K562 (cell line): ENCODE measurements around the gene TENT4A. TPM values are rescaled to one million over a fixed set of nuclear protein-coding genes. Genes with fewer than 3 reads are reported as not detected.
A peak's percentile ranks its signal among the peaks of the same experiment; 100 is the strongest.

ENCODE experiments used
- C11orf30 ChIP-seq: fragments of 450-650 bp; IDR thresholded peaks from 2 replicates; pipeline ENCODE4 v1.6.1; 2016; ENCODE audit warnings: low read depth, mild to moderate bottlenecking
- MYNN ChIP-seq, 2 experiments: sonication (generic); formaldehyde crosslinking in 1 of 2; IDR thresholded peaks; 2 replicates each; pipeline versions ENCODE4 v1.5.0 to v1.6.1; 2016 to 2020; ENCODE audit warnings: antibody characterized with exemption in 1 of 2, missing genetic modification reagents in 1 of 2
- NR1H2 ChIP-seq: sonication (generic); formaldehyde crosslinking; IDR thresholded peaks from 2 replicates; pipeline ENCODE4 v1.4.0; 2020; ENCODE audit warnings: mild to moderate bottlenecking, missing genetic modification reagents
- OTX1 ChIP-seq: fragments of 450-650 bp; formaldehyde crosslinking; IDR thresholded peaks from 2 replicates; pipeline ENCODE4 v1.4.0; 2022; ENCODE audit warnings: mild to moderate bottlenecking
- PHTF2 ChIP-seq: fragments of 250-450 bp; sonication (Bioruptor Pico); IDR thresholded peaks from 2 replicates; pipeline ENCODE4 v1.5.0; 2021; ENCODE audit warnings: mild to moderate bottlenecking
- SMC3 ChIP-seq: conservative IDR thresholded peaks from 2 replicates; pipeline ENCODE4 v1.6.1; 2011; ENCODE audit warnings: low read depth, low read length, improper control_type of control experiment; ENCODE audit not compliant: insufficient read depth
- YBX1 ChIP-seq: fragments of 450-650 bp; IDR thresholded peaks from 2 replicates; pipeline ENCODE4 v1.7.1; 2016; ENCODE audit warnings: mild to moderate bottlenecking
- ZNF140 ChIP-seq: fragments of 250-450 bp; sonication (Bioruptor Pico); IDR thresholded peaks from 2 replicates; pipeline ENCODE4 v1.8.0; 2021; ENCODE audit warnings: moderate library complexity, mild to moderate bottlenecking, inconsistent platforms
- ZNF184 ChIP-seq: sonication (generic); formaldehyde crosslinking; IDR thresholded peaks from 2 replicates; pipeline ENCODE4 v1.5.0; 2020; ENCODE audit warnings: missing genetic modification reagents
- ZNF197 ChIP-seq: fragments of 200-800 bp; sonication (Bioruptor generic); IDR thresholded peaks from 2 replicates; pipeline ENCODE4 v1.6.1; 2016; ENCODE audit warnings: low read depth, missing genetic modification characterization, missing compliant biosample characterization
- ZNF232 ChIP-seq: sonication (generic); formaldehyde crosslinking; IDR thresholded peaks from 2 replicates; pipeline ENCODE4 v1.8.0; 2022; ENCODE audit warnings: mild to moderate bottlenecking, missing genetic modification reagents
- polyA plus RNA-seq, 8 experiments: library from polyadenylated mRNA; depleted of rRNA in 4 of 8; stranded (reverse) in 5 of 8; unstranded in 3 of 8; fragments of >200 nt; fragmentation: Nextera tagmentation in 2 of 8; fragmentation: Illumina TruSeq in 1 of 8; extraction: Ambion mirVana in 2 of 8; extraction: Trizol in 1 of 8; gene quantifications; 2 replicates each; pipeline versions ENCODE4 v1.2.1 to v1.2.3, GENCODE V29; 2011 to 2014; ENCODE audit warnings: inconsistent platforms in 1 of 8, missing spikeins in 1 of 8
- total RNA-seq, 7 experiments: library from RNA; depleted of rRNA in 6 of 7; stranded (reverse); fragments of >200 nt in 6 of 7; fragmentation: Illumina TruSeq in 2 of 7; extraction: Trizol in 2 of 7; gene quantifications; 2 replicates each; pipeline versions ENCODE4 v1.2.1 to v1.2.3, GENCODE V29; 2011 to 2021; ENCODE audit warnings: low replicate concordance in 1 of 7
- TF ChIP-seq, protein P1 (sequence below): sonication (generic); formaldehyde crosslinking; IDR thresholded peaks from 2 replicates; pipeline ENCODE4 v1.8.1; 2022; ENCODE audit warnings: missing genetic modification reagents
- TF ChIP-seq, protein P2 (sequence below): sonication (generic); formaldehyde crosslinking; IDR thresholded peaks from 2 replicates; pipeline ENCODE4 v1.8.1; 2023; ENCODE audit warnings: mild to moderate bottlenecking, missing genetic modification reagents
- TF ChIP-seq, protein P3 (sequence below): fragments of 250-450 bp; sonication (Bioruptor Pico); IDR thresholded peaks from 2 replicates; pipeline ENCODE4 v1.5.0; 2020; ENCODE audit warnings: mild to moderate bottlenecking
- TF ChIP-seq, protein P4 (sequence below): fragments of 250-450 bp; sonication (Bioruptor Pico); IDR thresholded peaks from 2 replicates; pipeline ENCODE4 v1.5.0; 2021
- TF ChIP-seq, protein P5 (sequence below): sonication (generic); formaldehyde crosslinking; IDR thresholded peaks from 2 replicates; pipeline ENCODE4 v1.9.0; 2022; ENCODE audit warnings: mild to moderate bottlenecking, missing genetic modification reagents

Gene TENT4A
- total and polyA plus RNA-seq, 9 of the 15 experiments (the other 6 are each of a cell fraction or from before 2014, with no cell fraction given), result 1.3 to 27.3 (median 13.0) TPM

DNA sequence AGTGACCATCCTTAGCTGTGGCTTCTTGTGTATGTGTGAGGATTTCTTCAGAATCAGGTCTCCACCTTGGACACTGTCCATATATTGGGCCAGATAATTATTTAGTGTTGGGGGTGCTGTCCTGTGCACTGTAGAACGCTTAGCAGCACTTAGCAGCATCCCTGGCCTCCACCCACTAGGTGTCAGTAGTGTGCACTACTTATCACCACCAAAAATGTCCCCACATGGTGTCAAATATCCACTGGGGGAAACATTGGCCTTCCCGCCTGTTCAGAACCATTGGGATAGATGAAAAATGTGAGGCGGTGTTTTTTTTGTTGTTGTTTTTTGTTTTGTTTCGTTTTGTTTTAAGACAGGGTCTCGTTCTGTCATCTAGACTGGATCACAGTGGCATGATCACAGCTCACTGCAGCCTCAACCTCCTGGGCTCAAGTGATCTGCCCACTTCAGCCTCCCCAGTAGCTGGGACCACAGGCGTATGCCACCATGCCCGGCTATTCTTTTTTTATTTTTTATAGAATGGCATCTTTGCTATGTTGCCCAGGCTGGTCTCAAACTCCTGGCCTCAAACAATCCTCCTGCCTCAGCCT is 67.7 kb downstream of the TENT4A start (continued):
- TF ChIP-seq, protein P1, sequence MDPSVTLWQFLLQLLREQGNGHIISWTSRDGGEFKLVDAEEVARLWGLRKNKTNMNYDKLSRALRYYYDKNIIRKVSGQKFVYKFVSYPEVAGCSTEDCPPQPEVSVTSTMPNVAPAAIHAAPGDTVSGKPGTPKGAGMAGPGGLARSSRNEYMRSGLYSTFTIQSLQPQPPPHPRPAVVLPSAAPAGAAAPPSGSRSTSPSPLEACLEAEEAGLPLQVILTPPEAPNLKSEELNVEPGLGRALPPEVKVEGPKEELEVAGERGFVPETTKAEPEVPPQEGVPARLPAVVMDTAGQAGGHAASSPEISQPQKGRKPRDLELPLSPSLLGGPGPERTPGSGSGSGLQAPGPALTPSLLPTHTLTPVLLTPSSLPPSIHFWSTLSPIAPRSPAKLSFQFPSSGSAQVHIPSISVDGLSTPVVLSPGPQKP (CRISPR knock-in tag), result no peak
- TF ChIP-seq, protein P2, sequence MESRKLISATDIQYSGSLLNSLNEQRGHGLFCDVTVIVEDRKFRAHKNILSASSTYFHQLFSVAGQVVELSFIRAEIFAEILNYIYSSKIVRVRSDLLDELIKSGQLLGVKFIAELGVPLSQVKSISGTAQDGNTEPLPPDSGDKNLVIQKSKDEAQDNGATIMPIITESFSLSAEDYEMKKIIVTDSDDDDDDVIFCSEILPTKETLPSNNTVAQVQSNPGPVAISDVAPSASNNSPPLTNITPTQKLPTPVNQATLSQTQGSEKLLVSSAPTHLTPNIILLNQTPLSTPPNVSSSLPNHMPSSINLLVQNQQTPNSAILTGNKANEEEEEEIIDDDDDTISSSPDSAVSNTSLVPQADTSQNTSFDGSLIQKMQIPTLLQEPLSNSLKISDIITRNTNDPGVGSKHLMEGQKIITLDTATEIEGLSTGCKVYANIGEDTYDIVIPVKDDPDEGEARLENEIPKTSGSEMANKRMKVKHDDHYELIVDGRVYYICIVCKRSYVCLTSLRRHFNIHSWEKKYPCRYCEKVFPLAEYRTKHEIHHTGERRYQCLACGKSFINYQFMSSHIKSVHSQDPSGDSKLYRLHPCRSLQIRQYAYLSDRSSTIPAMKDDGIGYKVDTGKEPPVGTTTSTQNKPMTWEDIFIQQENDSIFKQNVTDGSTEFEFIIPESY, result no peak
- TF ChIP-seq ZNF140 (CRISPR knock-in tag) (no peak), OTX1 (no peak), NR1H2 (no peak), C11orf30 (no peak), YBX1 (no peak), ZNF184 (CRISPR knock-in tag) (no peak), MYNN (IDR thresholded peaks at IDR 0.05) (no peak), MYNN (CRISPR knock-in tag; IDR thresholded peaks at IDR 0.05) (no peak), ZNF197 (CRISPR knock-in tag) (no peak), ZNF232 (CRISPR knock-in tag) (no peak), PHTF2 (CRISPR knock-in tag) (no peak), SMC3 (peak; percentile 44; the same call in 1 of the 2 replicates)
- TF ChIP-seq, protein P3, sequence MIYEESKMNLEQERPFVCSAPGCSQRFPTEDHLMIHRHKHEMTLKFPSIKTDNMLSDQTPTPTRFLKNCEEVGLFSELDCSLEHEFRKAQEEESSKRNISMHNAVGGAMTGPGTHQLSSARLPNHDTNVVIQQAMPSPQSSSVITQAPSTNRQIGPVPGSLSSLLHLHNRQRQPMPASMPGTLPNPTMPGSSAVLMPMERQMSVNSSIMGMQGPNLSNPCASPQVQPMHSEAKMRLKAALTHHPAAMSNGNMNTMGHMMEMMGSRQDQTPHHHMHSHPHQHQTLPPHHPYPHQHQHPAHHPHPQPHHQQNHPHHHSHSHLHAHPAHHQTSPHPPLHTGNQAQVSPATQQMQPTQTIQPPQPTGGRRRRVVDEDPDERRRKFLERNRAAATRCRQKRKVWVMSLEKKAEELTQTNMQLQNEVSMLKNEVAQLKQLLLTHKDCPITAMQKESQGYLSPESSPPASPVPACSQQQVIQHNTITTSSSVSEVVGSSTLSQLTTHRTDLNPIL (CRISPR knock-in tag), result no peak
- TF ChIP-seq, protein P4, sequence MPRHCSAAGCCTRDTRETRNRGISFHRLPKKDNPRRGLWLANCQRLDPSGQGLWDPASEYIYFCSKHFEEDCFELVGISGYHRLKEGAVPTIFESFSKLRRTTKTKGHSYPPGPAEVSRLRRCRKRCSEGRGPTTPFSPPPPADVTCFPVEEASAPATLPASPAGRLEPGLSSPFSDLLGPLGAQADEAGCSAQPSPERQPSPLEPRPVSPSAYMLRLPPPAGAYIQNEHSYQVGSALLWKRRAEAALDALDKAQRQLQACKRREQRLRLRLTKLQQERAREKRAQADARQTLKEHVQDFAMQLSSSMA (CRISPR knock-in tag), result no peak
- TF ChIP-seq, protein P5, sequence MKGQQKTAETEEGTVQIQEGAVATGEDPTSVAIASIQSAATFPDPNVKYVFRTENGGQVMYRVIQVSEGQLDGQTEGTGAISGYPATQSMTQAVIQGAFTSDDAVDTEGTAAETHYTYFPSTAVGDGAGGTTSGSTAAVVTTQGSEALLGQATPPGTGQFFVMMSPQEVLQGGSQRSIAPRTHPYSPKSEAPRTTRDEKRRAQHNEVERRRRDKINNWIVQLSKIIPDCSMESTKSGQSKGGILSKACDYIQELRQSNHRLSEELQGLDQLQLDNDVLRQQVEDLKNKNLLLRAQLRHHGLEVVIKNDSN (CRISPR knock-in tag), result no peak
